Fibroblast of skin of right biceps (primary cell): ENCODE results near the gene KIF24.
"Not testable (repeated sequence)": the region's sequence is repeated elsewhere in the genome, so short reads cannot be mapped to it uniquely, and the experiment has no call there.

Experiments
- DNase-seq: peaks from one replicate; pipeline ENCODE4 v3.0.0-alpha.2; 2013

KIF24 gene

GRCh38 chr9:34328987-34329832 is at the start of gene KIF24, which contains the start of gene NUDT2:
Gene KIF24 (minus strand): TSS chr9:34329268. CDS start chr9:34311346, 17,922 bp downstream.
Gene NUDT2 (plus strand): TSS chr9:34329569. CDS start chr9:34339040, 9,471 bp downstream.
- peak; percentile 100 for DNase-seq

GRCh38 chr9:34378376-34379060 is 49.5 kb upstream of the KIF24 start:
- no peak for DNase-seq

GRCh38 chr9:34377404-34377746 is 48.3 kb upstream of the KIF24 start:
- no peak for DNase-seq

- peak; percentile 84 for DNase-seq
Observed at GRCh38 chr9:34376596-34377403, 47.7 kb upstream of the KIF24 start, which contains the start of gene MYORG. Gene MYORG (minus strand): TSS chr9:34376898. CDS start chr9:34372943, 3,955 bp downstream.

- no peak for DNase-seq
Observed at GRCh38 chr9:34375901-34376595, 47.0 kb upstream of the KIF24 start.

GRCh38 chr9:34374905-34375552 is 46.0 kb upstream of the KIF24 start:
- DNase-seq: no peak

- DNase-seq: no peak
Observed at GRCh38 chr9:34374339-34374738, 45.3 kb upstream of the KIF24 start.

GRCh38 chr9:34373749-34374148 is 44.7 kb upstream of the KIF24 start:
- DNase-seq: no peak

- DNase-seq: no peak
Observed at GRCh38 chr9:34372467-34373011, 43.5 kb upstream of the KIF24 start.

GRCh38 chr9:34371886-34372466 is 42.9 kb upstream of the KIF24 start:
- DNase-seq: no peak

- DNase-seq: no peak
Observed at GRCh38 chr9:34370970-34371880, 42.2 kb upstream of the KIF24 start.

- no peak for DNase-seq
Observed at GRCh38 chr9:34370335-34370969, 41.4 kb upstream of the KIF24 start.

- DNase-seq: no peak
Observed at GRCh38 chr9:34369636-34370035, 40.6 kb upstream of the KIF24 start.

GRCh38 chr9:34368796-34369195 is 39.7 kb upstream of the KIF24 start:
- not testable (repeated sequence) for DNase-seq

- DNase-seq: not testable (repeated sequence)
Observed at GRCh38 chr9:34367751-34368410, 38.8 kb upstream of the KIF24 start.

GRCh38 chr9:34366365-34366764 is 37.3 kb upstream of the KIF24 start:
- no peak for DNase-seq

GRCh38 chr9:34365282-34365681 is 36.2 kb upstream of the KIF24 start:
- DNase-seq: no peak

- DNase-seq: peak; percentile 25
Observed at GRCh38 chr9:34363619-34364351, 34.7 kb upstream of the KIF24 start.
